Mesenteric fat pad (tissue), 1 donor: Measurements from ENCODE around the gene HPSE2. TPM values are rescaled to one million over a fixed set of nuclear protein-coding genes. Genes with fewer than 3 reads are reported as not detected.

Source experiments
- DNase-seq: peaks from one replicate; pipeline ENCODE4 v3.0.0-alpha.2; 2020; ENCODE audit warnings: low spot score
- total RNA-seq: library from RNA; stranded (reverse); fragmentation: NEBNext Ultra II Directional; extraction: Animal tissue kit (Norgen Biotek cat#: 25700); gene quantifications from one replicate; pipeline ENCODE4 v1.2.1, GENCODE V29; 2021
- donor health status: DM: yes; HTN: yes; CAD: no.

Gene HPSE2
- total RNA-seq, 1 donor from 2014 or later: 1.9 TPM

- no peak for DNase-seq
Observed at GRCh38 chr10:98852686-98853085, 383.0 kb downstream of the HPSE2 start.

GRCh38 chr10:98848361-98848760 is 387.3 kb downstream of the HPSE2 start:
- DNase-seq: no peak

DNA sequence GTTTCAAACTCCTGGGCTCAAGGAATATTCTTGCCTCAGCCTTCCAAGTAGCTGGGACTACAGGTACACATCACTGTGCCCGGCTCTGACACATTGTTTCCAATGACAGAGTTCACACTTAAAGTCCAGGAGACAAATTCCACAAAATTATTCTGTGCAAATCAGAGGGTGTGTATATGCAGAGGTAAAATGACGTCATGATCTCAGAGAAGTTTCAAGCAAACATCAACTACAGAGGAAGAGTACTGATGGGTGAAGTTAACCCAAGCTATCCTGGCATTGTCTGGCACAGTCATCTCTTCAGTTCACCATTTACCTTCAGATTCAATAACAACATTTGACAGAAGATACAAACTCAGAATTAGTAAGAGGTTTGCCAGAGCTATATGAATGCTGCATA is 388.9 kb downstream of the HPSE2 start:
- DNase-seq: no peak

DNA sequence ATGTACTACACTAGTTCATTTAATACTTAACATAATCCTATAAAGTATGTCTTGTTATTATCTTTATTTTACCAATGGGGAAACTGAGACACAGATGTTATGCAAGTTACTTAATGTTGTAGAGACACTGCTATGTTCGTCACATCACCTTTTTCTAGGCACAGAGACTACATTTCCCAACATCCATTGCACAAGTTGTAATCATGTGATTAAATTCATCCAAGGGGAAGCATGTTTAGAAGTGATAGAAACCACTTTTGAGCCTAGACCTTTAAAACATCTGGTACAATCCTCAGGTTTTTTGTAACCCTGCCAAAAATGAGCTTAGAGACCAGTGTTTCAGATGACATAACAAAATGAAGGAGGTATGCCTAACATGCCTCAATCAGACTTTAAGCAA is 402.1 kb downstream of the HPSE2 start:
- DNase-seq: no peak

DNA sequence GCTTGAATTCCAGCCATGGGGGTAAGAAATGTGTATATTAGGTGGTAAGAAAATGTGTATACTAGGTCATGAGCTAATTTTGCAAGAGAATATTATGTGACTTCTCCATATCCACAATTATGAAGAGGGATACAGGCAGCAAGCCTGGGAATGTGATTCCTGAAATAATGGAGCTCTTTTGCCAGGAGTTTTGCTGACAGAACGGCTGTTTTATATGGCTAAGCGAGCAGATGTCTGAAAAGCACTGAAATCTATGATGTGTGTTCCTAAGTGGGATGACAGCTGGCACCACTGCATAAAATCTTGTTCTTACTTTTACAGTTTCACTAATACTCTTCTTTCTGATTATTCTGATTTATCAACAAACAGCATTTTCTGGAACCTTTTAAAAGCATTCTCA is 402.9 kb downstream of the HPSE2 start:
- DNase-seq: no peak

DNA sequence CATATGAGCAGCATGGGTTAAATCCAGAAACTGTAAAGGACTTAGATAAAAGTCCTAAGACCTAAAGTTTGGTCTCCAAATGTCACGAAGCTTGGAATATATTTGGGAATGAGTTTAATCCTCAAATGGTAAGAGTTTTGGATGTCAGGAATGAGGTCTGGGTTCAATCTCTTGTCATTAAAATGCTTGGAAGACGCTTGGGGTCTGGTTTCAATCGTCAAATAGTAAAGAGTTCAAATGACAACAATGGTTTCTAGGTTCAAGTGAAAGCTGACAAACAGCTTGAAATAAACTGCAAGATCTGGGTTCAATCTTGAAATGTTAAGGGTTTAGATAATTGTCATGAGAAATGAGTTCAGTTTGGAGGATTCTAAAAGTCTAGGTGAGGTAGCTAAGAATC is 403.5 kb downstream of the HPSE2 start:
- no peak for DNase-seq

- no peak for DNase-seq
Observed at GRCh38 chr10:98831391-98831790, 404.3 kb downstream of the HPSE2 start.

DNA sequence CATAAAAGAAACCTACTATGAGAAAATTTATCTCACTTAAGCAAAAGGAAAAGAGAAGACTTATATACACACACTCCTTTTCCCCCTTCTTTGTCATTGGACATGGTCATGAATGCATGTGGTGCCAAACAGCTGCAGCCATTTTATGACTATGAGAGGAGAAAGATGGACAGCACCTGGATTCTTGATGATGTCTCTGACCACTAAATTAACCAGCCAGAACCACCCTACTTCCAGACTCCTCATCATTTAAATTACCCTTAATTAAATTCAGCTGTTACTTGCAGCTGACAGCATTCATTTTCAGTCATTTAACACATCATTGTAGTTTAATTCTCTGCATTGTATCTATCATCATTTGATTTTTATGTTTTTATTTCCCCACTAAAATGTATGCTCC is 409.9 kb downstream of the HPSE2 start:
- DNase-seq: no peak

- no peak for DNase-seq
Observed at GRCh38 chr10:98817396-98817795, 418.3 kb downstream of the HPSE2 start.

DNA sequence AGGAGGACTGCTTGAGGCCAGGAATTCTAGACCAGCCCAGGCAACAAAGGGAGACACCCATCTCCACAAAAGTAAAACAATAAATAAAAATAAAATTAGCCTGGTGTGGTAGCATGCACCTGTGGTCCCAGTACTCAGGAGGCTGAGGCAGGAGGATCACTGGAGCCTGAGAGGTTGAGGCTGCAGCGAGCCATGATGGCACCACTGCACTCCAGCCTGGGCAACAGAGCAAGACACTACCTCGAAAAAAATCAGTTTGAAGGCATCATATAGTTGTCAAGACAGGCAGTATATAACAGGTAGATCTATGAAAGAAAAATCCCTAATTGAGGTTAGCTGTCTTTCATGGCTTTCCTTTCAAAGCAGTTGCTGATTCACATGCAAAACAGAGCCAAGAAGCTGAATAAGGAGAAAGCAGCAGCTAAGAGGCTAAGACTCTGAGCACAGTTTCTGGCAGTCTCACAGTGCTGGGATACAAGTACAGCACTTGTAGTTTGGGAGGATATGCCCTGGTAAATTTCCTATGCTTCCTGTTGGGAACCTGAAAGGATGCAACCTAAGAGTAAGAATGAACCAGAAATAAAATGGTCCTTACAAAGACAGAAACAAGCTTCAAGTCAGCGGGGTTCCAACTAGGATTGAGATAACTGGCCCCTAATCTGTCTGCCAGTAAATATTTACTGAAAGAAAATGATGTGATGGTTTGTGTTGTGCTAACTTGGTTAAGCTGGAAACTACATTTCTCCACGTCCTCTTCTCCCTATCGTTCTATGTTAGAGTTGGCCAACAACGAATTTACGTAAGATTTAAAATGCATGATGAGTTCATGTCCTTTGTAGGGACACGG is 420.4 kb downstream of the HPSE2 start:
- DNase-seq: no peak

GRCh38 chr10:98814470-98814869 is 421.2 kb downstream of the HPSE2 start:
- no peak for DNase-seq

- no peak for DNase-seq
Observed at GRCh38 chr10:98808282-98808892, 427.3 kb downstream of the HPSE2 start.

DNA sequence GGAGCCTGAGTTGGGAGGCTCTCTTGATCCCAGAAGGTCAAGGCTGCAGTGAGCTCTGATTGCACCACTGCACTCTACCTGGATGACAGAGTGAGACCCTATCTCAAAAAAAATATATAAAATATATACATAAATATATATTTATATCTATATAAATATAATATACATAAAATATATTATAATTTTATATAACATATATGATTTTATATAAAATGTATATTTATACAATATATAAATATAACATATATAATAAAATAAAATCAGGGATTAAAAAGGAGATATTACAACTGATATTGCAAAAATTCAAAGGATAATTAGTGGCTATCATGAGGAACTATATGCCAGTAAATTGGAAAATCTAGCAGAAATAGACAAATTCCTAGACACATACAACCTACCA is 435.4 kb downstream of the HPSE2 start:
- DNase-seq: no peak

DNA sequence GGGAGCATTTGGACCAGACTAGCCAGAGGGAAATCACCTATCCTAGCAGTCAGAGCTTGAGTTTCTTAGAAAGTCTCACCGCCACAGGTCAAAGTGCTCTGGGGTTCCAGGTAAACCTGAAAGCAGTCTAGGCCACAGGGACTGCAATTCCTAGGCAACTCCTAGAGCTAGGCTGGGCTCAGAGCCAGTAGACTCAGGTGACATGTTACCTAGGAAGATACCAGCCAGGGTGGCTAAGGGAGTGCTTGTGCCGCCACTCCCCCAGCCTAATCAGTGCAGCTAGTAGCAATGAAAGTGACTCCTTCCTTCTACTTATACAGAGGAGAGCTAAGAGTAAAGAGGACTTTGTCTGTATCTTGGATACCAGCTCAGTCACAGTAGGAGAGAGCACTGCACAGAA is 440.2 kb downstream of the HPSE2 start:
- DNase-seq: no peak

DNA sequence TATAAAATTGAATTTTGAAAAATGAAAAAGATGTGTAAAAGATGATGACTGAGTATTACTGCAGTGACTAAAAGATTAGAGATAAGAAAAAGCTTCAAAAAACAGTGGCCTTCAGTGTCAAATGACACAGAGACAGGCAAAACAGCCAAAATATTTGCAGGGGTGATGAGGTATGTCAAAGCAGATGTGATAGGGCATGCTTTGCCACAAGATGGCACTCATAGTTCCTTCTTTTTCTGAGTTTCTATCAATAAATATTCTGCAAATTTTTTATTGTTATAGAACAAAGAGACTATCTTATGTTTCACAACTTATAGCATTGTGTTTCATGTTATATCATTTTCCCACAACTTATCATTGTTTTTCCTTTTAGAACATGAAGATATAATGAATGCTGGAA is 444.8 kb downstream of the HPSE2 start:
- DNase-seq: no peak

GRCh38 chr10:98778277-98778759 is 457.3 kb downstream of the HPSE2 start:
- no peak for DNase-seq

- no peak for DNase-seq
Observed at GRCh38 chr10:98758463-98758862, 477.2 kb downstream of the HPSE2 start.

DNA sequence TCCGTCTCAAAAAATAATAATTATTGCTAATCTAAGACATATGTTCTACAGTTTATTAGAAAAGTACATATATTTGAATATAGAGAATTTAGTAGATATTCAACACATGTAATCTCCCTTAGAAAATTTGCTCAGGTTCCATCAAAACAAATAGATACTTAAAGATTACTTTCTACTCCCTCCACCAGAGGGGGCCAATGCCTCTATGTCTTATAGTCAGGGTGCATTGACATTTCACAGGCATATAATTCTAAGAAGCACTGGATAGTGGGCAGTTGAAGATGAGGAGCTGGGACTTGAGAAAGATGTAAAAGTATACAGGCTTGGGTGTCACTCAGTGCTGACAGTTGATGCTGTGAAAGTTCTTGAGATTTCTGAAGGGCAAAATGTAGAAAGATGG is 487.4 kb downstream of the HPSE2 start:
- no peak for DNase-seq

GRCh38 chr10:98745645-98746044 is 490.0 kb downstream of the HPSE2 start:
- no peak for DNase-seq

- DNase-seq: no peak
Observed at GRCh38 chr10:98720551-98720950, 515.1 kb downstream of the HPSE2 start.

- no peak for DNase-seq
Observed at GRCh38 chr10:98713586-98713985, 522.1 kb downstream of the HPSE2 start.

GRCh38 chr10:98696516-98696915 is 539.1 kb downstream of the HPSE2 start:
- no peak for DNase-seq

DNA sequence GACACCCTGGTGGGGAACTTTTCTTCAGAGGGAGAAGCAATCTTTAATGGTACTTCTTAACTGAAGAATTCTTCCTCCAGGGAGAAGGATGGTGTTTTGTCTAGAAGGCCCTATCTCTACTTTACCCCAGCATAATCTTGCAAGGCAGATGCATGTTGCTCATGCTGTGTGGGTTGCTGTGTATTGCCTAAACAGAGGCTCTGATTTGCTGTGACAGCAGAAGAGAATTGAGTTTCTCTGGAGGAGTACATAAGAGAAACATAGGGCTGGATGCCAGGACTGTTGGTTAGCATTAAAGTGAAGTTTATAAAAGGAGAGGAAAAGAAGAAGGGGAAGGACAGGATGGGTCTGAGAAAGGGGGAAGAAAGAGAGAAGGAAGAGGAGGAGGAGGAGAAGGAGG is 540.8 kb downstream of the HPSE2 start:
- DNase-seq: no peak
